ENCODE measurements around the gene SOS1. TPM values are rescaled to one million over a fixed set of nuclear protein-coding genes. Genes with fewer than 3 reads are reported as not detected.

The SOS1 gene
- total RNA-seq, 1 donor from 2014 or later: 39.0 TPM

GRCh38 chr2:38933653-38934052, 187.2 kb downstream of the SOS1 start:
- no peak for DNase-seq
- Mint-ChIP-seq H3K4me3 (ENCODE audit: unreplicated experiment) (no peak overlapping the region), H3K9me3 (ENCODE audit: unreplicated experiment) (no peaks in the 10 kb centered on the region), H3K27me3 (ENCODE audit: unreplicated experiment) (no peaks in the 10 kb centered on the region), H3K27ac (ENCODE audit: unreplicated experiment) (no peak overlapping the region), H3K4me1 (ENCODE audit: low read depth, unreplicated experiment) (peaks cover 9% of the 10 kb centered on the region), H3K36me3 (ENCODE audit: unreplicated experiment) (no peaks in the 10 kb centered on the region)
- TF ChIP-seq, protein P1, sequence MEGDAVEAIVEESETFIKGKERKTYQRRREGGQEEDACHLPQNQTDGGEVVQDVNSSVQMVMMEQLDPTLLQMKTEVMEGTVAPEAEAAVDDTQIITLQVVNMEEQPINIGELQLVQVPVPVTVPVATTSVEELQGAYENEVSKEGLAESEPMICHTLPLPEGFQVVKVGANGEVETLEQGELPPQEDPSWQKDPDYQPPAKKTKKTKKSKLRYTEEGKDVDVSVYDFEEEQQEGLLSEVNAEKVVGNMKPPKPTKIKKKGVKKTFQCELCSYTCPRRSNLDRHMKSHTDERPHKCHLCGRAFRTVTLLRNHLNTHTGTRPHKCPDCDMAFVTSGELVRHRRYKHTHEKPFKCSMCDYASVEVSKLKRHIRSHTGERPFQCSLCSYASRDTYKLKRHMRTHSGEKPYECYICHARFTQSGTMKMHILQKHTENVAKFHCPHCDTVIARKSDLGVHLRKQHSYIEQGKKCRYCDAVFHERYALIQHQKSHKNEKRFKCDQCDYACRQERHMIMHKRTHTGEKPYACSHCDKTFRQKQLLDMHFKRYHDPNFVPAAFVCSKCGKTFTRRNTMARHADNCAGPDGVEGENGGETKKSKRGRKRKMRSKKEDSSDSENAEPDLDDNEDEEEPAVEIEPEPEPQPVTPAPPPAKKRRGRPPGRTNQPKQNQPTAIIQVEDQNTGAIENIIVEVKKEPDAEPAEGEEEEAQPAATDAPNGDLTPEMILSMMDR (IDR thresholded peaks at IDR 0.05; ENCODE audit: partially characterized antibody, unreplicated experiment): no peak

GRCh38 chr2:38932586-38932985, 188.3 kb downstream of the SOS1 start:
- no peak overlapping the region for H3K4me3 Mint-ChIP-seq (ENCODE audit: unreplicated experiment)
- no peaks in the 10 kb centered on the region for H3K9me3 Mint-ChIP-seq (ENCODE audit: unreplicated experiment)
- peaks cover 9% of the 10 kb centered on the region for H3K4me1 Mint-ChIP-seq (ENCODE audit: low read depth, unreplicated experiment)
- no peak for DNase-seq
- H3K27me3 Mint-ChIP-seq (ENCODE audit: unreplicated experiment): no peaks in the 10 kb centered on the region
- TF ChIP-seq, protein P1 (IDR thresholded peaks at IDR 0.05; ENCODE audit: partially characterized antibody, unreplicated experiment): no peak
- no peaks in the 10 kb centered on the region for H3K36me3 Mint-ChIP-seq (ENCODE audit: unreplicated experiment)
- no peak overlapping the region for H3K27ac Mint-ChIP-seq (ENCODE audit: unreplicated experiment)

Other genes starting within 250 kb of the SOS1 start
- gene DHX57, start 245.1 kb downstream of the SOS1 start, total RNA-seq (ENCODE audit: unreplicated experiment): 38.6 TPM
- 5.7 TPM for gene MORN2, start 245.1 kb downstream of the SOS1 start, total RNA-seq (ENCODE audit: unreplicated experiment)
- gene ARHGEF33, start 231.2 kb downstream of the SOS1 start, total RNA-seq (ENCODE audit: unreplicated experiment): 1.1 TPM
- gene CDKL4, start 122.9 kb upstream of the SOS1 start, total RNA-seq (ENCODE audit: unreplicated experiment): not detected

Measured in glutamatergic neuron (in vitro differentiated cells).